ENCODE data around the gene GNE.

DNA sequence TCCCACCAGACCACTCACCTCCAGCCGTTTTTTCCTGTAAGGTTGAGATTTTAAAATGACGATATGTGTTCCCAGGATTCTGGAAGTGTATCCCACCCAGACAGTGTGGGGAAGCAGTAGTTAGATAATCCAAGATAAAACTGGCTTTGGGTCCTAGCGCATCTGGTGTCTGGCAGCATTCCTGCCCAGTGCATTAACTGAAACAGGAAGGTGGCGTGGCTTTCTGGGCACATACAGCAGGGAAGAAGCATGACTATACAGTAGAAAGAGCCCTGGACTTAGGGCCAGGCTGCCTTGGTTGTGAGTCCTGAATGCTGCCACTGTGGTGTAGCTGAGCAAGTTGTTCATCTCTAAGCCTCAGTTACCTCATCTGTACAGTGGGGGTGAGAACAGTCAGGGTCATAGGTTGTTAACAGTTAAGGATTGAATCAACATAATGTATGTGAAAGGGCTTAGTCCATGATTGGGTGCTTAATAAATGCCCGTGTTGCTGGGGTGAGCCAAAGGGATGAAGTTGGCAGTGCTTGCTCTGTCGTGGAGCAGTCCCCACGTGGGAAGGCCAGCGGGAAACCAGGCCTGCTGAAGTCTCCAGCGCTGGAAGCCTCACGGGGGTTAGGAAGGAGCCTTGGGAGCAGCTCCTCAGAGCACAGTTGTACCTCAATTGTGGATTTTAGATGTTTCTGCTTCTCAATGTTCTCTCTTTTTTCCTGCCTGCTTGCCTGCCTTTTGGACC, 49.6 kb downstream of the GNE start:
- TF ChIP-seq, protein P1, sequence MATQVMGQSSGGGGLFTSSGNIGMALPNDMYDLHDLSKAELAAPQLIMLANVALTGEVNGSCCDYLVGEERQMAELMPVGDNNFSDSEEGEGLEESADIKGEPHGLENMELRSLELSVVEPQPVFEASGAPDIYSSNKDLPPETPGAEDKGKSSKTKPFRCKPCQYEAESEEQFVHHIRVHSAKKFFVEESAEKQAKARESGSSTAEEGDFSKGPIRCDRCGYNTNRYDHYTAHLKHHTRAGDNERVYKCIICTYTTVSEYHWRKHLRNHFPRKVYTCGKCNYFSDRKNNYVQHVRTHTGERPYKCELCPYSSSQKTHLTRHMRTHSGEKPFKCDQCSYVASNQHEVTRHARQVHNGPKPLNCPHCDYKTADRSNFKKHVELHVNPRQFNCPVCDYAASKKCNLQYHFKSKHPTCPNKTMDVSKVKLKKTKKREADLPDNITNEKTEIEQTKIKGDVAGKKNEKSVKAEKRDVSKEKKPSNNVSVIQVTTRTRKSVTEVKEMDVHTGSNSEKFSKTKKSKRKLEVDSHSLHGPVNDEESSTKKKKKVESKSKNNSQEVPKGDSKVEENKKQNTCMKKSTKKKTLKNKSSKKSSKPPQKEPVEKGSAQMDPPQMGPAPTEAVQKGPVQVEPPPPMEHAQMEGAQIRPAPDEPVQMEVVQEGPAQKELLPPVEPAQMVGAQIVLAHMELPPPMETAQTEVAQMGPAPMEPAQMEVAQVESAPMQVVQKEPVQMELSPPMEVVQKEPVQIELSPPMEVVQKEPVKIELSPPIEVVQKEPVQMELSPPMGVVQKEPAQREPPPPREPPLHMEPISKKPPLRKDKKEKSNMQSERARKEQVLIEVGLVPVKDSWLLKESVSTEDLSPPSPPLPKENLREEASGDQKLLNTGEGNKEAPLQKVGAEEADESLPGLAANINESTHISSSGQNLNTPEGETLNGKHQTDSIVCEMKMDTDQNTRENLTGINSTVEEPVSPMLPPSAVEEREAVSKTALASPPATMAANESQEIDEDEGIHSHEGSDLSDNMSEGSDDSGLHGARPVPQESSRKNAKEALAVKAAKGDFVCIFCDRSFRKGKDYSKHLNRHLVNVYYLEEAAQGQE (IDR thresholded peaks at IDR 0.05; ENCODE audit: insufficient read depth in 1 of 2, low read depth in 2 of 2, low read length in 2 of 2) = no peak
- TF ChIP-seq POLR2AphosphoS5 (IDR thresholded peaks at IDR 0.05; ENCODE audit: low read depth, low read length) = no peak
- TF ChIP-seq TAF1 (IDR thresholded peaks at IDR 0.05; ENCODE audit: borderline replicate concordance, insufficient read depth, low read length) = no peak
- no peak for TF ChIP-seq FOXP2 (optimal IDR thresholded peaks at IDR 0.05; ENCODE audit: borderline replicate concordance, extremely low read depth, extremely low read length, insufficient read depth)
- no peak for TF ChIP-seq SIN3A (IDR thresholded peaks at IDR 0.05; ENCODE audit: borderline replicate concordance, insufficient read depth, low read length)

All from PFSK-1 (cell line).